HG02642 (cell line): ENCODE results near the gene FBXL22.

Experiments
- ATAC-seq: cut with Tn5 transposase; IDR thresholded peaks from one replicate; pipeline ENCODE4 v1.9.1; 2021; ENCODE audit warnings: mild to moderate bottlenecking; ENCODE audit not compliant: unreplicated experiment, poor library complexity

Gene FBXL22

GRCh38 chr15:63593705-63594671 is 3.2 kb upstream of the FBXL22 start:
- no peak for ATAC-seq

- no peak for ATAC-seq
Observed at GRCh38 chr15:63595065-63595464, 2.1 kb upstream of the FBXL22 start.

GRCh38 chr15:63595688-63596087 is 1.5 kb upstream of the FBXL22 start:
- ATAC-seq = no peak

GRCh38 chr15:63596676-63597037 is 530 bp upstream of the FBXL22 start:
- ATAC-seq = no peak

GRCh38 chr15:63597821-63598220 is 634 bp downstream of the FBXL22 start:
- no peak for ATAC-seq

- ATAC-seq = no peak
Observed at GRCh38 chr15:63598473-63599400, 1.6 kb downstream of the FBXL22 start.

GRCh38 chr15:63599401-63600000 is 2.3 kb downstream of the FBXL22 start:
- no peak for ATAC-seq

GRCh38 chr15:63600001-63600615 is 2.9 kb downstream of the FBXL22 start:
- ATAC-seq = peak; percentile 1

- ATAC-seq = peak; percentile 73
Observed at GRCh38 chr15:63600616-63601025, 3.4 kb downstream of the FBXL22 start.

GRCh38 chr15:63601026-63601703 is 4.0 kb downstream of the FBXL22 start:
- peak; percentile 10 for ATAC-seq

- ATAC-seq = no peak
Observed at GRCh38 chr15:63601704-63602185, 4.6 kb downstream of the FBXL22 start.

GRCh38 chr15:63602595-63602994 is 5.4 kb downstream of the FBXL22 start:
- no peak for ATAC-seq

- no peak for ATAC-seq
Observed at GRCh38 chr15:63603516-63603915, 6.3 kb downstream of the FBXL22 start.

GRCh38 chr15:63604281-63604680 is 7.1 kb downstream of the FBXL22 start:
- no peak for ATAC-seq

GRCh38 chr15:63605036-63605435 is 7.8 kb downstream of the FBXL22 start:
- no peak for ATAC-seq

- no peak for ATAC-seq
Observed at GRCh38 chr15:63605816-63606215, 8.6 kb downstream of the FBXL22 start.

- no peak for ATAC-seq
Observed at GRCh38 chr15:63606308-63606707, 9.1 kb downstream of the FBXL22 start.

GRCh38 chr15:63608989-63609388 is 11.8 kb downstream of the FBXL22 start:
- ATAC-seq = no peak

GRCh38 chr15:63609448-63609847 is 12.3 kb downstream of the FBXL22 start:
- ATAC-seq = no peak
